Measurements from ENCODE around the gene FCN2.

- TF ChIP-seq, protein P1, sequence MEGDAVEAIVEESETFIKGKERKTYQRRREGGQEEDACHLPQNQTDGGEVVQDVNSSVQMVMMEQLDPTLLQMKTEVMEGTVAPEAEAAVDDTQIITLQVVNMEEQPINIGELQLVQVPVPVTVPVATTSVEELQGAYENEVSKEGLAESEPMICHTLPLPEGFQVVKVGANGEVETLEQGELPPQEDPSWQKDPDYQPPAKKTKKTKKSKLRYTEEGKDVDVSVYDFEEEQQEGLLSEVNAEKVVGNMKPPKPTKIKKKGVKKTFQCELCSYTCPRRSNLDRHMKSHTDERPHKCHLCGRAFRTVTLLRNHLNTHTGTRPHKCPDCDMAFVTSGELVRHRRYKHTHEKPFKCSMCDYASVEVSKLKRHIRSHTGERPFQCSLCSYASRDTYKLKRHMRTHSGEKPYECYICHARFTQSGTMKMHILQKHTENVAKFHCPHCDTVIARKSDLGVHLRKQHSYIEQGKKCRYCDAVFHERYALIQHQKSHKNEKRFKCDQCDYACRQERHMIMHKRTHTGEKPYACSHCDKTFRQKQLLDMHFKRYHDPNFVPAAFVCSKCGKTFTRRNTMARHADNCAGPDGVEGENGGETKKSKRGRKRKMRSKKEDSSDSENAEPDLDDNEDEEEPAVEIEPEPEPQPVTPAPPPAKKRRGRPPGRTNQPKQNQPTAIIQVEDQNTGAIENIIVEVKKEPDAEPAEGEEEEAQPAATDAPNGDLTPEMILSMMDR (IDR thresholded peaks at IDR 0.05), result no peak
- no peak for TF ChIP-seq POLR2A (IDR thresholded peaks at IDR 0.05)
Measured at GRCh38 chr9:134872482-134873231, 8.0 kb upstream of the FCN2 start.
